GM12878 (cell line): ENCODE results near the gene BIVM.

Experiments
- CTCF ChIP-seq, 3 experiments: IDR thresholded peaks in 2 of 3; conservative IDR thresholded peaks in 1 of 3; 2 replicates each; pipeline ENCODE4 v1.5.1; 2011; ENCODE audit warnings: low read depth in 3 of 3, low read length in 3 of 3, mild to moderate bottlenecking in 3 of 3, control low read depth in 2 of 3, moderate library complexity in 2 of 3, inconsistent platforms in 1 of 3, mixed read lengths in 1 of 3; ENCODE audit not compliant: control insufficient read depth in 2 of 3, insufficient read depth in 1 of 3; ENCODE audit errors: extremely low read depth in 1 of 3
- IKZF2 ChIP-seq, 2 experiments: fragments of 450-650 bp; IDR thresholded peaks; 2 replicates each; pipeline ENCODE4 v1.6.1; 2017; ENCODE audit warnings: mild to moderate bottlenecking in 2 of 2, moderate library complexity in 2 of 2
- RCOR1 ChIP-seq: conservative IDR thresholded peaks from 2 replicates; pipeline ENCODE4 v1.6.1; 2012; ENCODE audit warnings: low read depth, low read length, improper control_type of control experiment
- SMARCA5 ChIP-seq: fragments of 450-650 bp; IDR thresholded peaks from 2 replicates; pipeline ENCODE4 v1.6.1; 2017; ENCODE audit warnings: mild to moderate bottlenecking
- TAF1 ChIP-seq: IDR thresholded peaks from 2 replicates; pipeline ENCODE4 v1.6.1; 2011; ENCODE audit warnings: mild to moderate bottlenecking, low read depth, low read length, borderline replicate concordance
- TF ChIP-seq, protein P1 (sequence below): IDR thresholded peaks from 2 replicates; pipeline ENCODE4 v1.6.1; 2012; ENCODE audit warnings: low read depth, low read length, improper control_type of control experiment

GRCh38 chr13:102825921-102826706 lies 27.2 kb downstream of the BIVM start:
- no peak for TF ChIP-seq TAF1
- no peak for TF ChIP-seq CTCF (IDR thresholded peaks at IDR 0.05 in 2 of 3, conservative IDR thresholded peaks at IDR 0.05 in 1 of 3; ENCODE audit: control insufficient read depth in 2 of 3, extremely low read depth in 1 of 3, insufficient read depth in 1 of 3, low read depth in 3 of 3, low read length in 3 of 3)
- TF ChIP-seq, protein P1, sequence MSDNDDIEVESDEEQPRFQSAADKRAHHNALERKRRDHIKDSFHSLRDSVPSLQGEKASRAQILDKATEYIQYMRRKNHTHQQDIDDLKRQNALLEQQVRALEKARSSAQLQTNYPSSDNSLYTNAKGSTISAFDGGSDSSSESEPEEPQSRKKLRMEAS, result no peak
- TF ChIP-seq SMARCA5, result no peak
- TF ChIP-seq RCOR1, result no peak
- no peak for TF ChIP-seq IKZF2 (IDR thresholded peaks at IDR 0.05)
